GM12891 (cell line): Measurements from ENCODE around the gene WFDC9.

Experiments
- DNase-seq: peaks from one replicate; pipeline ENCODE4 v3.0.0; 2011; ENCODE audit warnings: low spot score; ENCODE audit not compliant: insufficient read length
- FAIRE-seq: peaks from 2 replicates; lab custom pipeline; 2011; peaks lifted over from hg19 to GRCh38; lab: Jason Lieb, UNC
- PAX5 ChIP-seq: IDR thresholded peaks from 2 replicates; pipeline ENCODE4 v1.6.1; 2011; ENCODE audit warnings: low read length, moderate library complexity, mild to moderate bottlenecking; ENCODE audit not compliant: insufficient read depth, severe bottlenecking
- POLR2A ChIP-seq: IDR thresholded peaks from 2 replicates; pipeline ENCODE4 v1.6.1; 2011; ENCODE audit warnings: low read depth, low read length, control low read depth
- POLR2AphosphoS5 ChIP-seq: IDR thresholded peaks from 2 replicates; pipeline ENCODE4 v1.6.1; 2011; ENCODE audit warnings: low read depth, low read length, control low read depth
- POU2F2 ChIP-seq: IDR thresholded peaks from 2 replicates; pipeline ENCODE4 v1.6.1; 2011; ENCODE audit warnings: low read depth, mild to moderate bottlenecking, control low read depth, low read length, moderate library complexity
- SPI1 ChIP-seq: IDR thresholded peaks from 2 replicates; pipeline ENCODE4 v1.6.1; 2011; ENCODE audit warnings: low read depth, low read length, control low read depth
- TAF1 ChIP-seq: IDR thresholded peaks from 2 replicates; pipeline ENCODE4 v1.6.1; 2011; ENCODE audit warnings: low read depth, low read length, control low read depth

Gene WFDC9

GRCh38 chr20:45636513-45636912 is 5.4 kb upstream of the WFDC9 start:
- DNase-seq (no peak), FAIRE-seq (no peak)
- no peak for TF ChIP-seq SPI1
- no peak for TF ChIP-seq POLR2AphosphoS5
- TF ChIP-seq PAX5 = no peak
- TF ChIP-seq POLR2A = no peak
- no peak for TF ChIP-seq TAF1
- no peak for TF ChIP-seq POU2F2

GRCh38 chr20:45630371-45630770 is 713 bp downstream of the WFDC9 start:
- no peak for FAIRE-seq

GRCh38 chr20:45629496-45630100 is 1.5 kb downstream of the WFDC9 start, which contains the start of gene WFDC10A:
Gene WFDC10A (plus strand): TSS chr20:45629739. CDS start chr20:45629814, 75 bp downstream.
- FAIRE-seq (peak; percentile 20), DNase-seq (no peak)
- TF ChIP-seq SPI1 (peak; percentile 58), POLR2AphosphoS5 (no peak), POLR2A (no peak), PAX5 (no peak)

More at GRCh38 chr20:45630371-45630770, 713 bp downstream of the WFDC9 start:
- TF ChIP-seq TAF1 = no peak
- TF ChIP-seq PAX5 = no peak
- no peak for TF ChIP-seq POU2F2
- no peak for TF ChIP-seq SPI1
- DNase-seq = no peak

GRCh38 chr20:45626540-45626939 is 4.5 kb downstream of the WFDC9 start:
- FAIRE-seq = no peak
- no peak for DNase-seq
- TF ChIP-seq SPI1 = peak; percentile 35; the same call in 1 of the 2 replicates
- TF ChIP-seq POU2F2 = no peak
- TF ChIP-seq TAF1 = no peak

- no peak for FAIRE-seq
- DNase-seq = no peak
- TF ChIP-seq POLR2AphosphoS5 = no peak
- no peak for TF ChIP-seq SPI1
- no peak for TF ChIP-seq PAX5
- TF ChIP-seq POU2F2 = no peak
- no peak for TF ChIP-seq TAF1
- TF ChIP-seq POLR2A = no peak
Observed at GRCh38 chr20:45621593-45621992, 9.5 kb downstream of the WFDC9 start.

GRCh38 chr20:45617591-45617990 is 13.5 kb downstream of the WFDC9 start:
- TF ChIP-seq POLR2A (no peak), TAF1 (no peak), POLR2AphosphoS5 (no peak), PAX5 (no peak), SPI1 (no peak), POU2F2 (no peak)
- FAIRE-seq = no peak
- no peak for DNase-seq

GRCh38 chr20:45612314-45612713 is 18.8 kb downstream of the WFDC9 start:
- no peak for DNase-seq
- TF ChIP-seq POU2F2 (no peak), POLR2AphosphoS5 (no peak), POLR2A (no peak), SPI1 (no peak), TAF1 (no peak)
- no peak for FAIRE-seq

- DNase-seq (no peak), FAIRE-seq (no peak)
- no peak for TF ChIP-seq TAF1
- no peak for TF ChIP-seq SPI1
- TF ChIP-seq PAX5 = no peak
- no peak for TF ChIP-seq POLR2AphosphoS5
- no peak for TF ChIP-seq POLR2A
- TF ChIP-seq POU2F2 = no peak
Observed at GRCh38 chr20:45611054-45611453, 20.0 kb downstream of the WFDC9 start.

- FAIRE-seq (no peak), DNase-seq (no peak)
- TF ChIP-seq SPI1 (no peak), POLR2AphosphoS5 (no peak), POLR2A (no peak), PAX5 (no peak), TAF1 (no peak), POU2F2 (no peak)
Observed at GRCh38 chr20:45607810-45608209, 23.3 kb downstream of the WFDC9 start.

GRCh38 chr20:45595235-45595634 is 35.8 kb downstream of the WFDC9 start:
- TF ChIP-seq POLR2AphosphoS5 (no peak), POLR2A (no peak), TAF1 (no peak), POU2F2 (no peak), SPI1 (no peak), PAX5 (no peak)
- FAIRE-seq = no peak
- DNase-seq = no peak
